ENCODE results near the gene CXCL8. TPM values are rescaled to one million over a fixed set of nuclear protein-coding genes. Genes with fewer than 3 reads are reported as not detected.

Gene CXCL8
- total RNA-seq, 1 donor from 2014 or later, result not detected

- no peaks in the 10 kb centered on the region for H3K4me1 ChIP-seq
- intact Hi-C loops (cut with DNase I), result loop anchor here (5.0 kb wide), 1 partner anchor 127 kb away; no protein-coding TSS in a partner anchor
Measured at GRCh38 chr4:73730292-73730691, 10.1 kb upstream of the CXCL8 start.

GRCh38 chr4:73730867-73731266, 9.5 kb upstream of the CXCL8 start:
- no peak for TF ChIP-seq CTCF (IDR thresholded peaks at IDR 0.05)

More at GRCh38 chr4:73730292-73730691, 10.1 kb upstream of the CXCL8 start:
- no peaks in the 10 kb centered on the region for H3K36me3 ChIP-seq
- H3K4me3 ChIP-seq, result no peak overlapping the region
- H3K27ac ChIP-seq, result no peak overlapping the region
- no peaks in the 10 kb centered on the region for H3K27me3 ChIP-seq
- no peak for TF ChIP-seq CTCF (IDR thresholded peaks at IDR 0.05)
- no peak for DNase-seq (ENCODE audit: low spot score in 2 of 2)
- no peaks in the 10 kb centered on the region for H3K9me3 ChIP-seq

DNA sequence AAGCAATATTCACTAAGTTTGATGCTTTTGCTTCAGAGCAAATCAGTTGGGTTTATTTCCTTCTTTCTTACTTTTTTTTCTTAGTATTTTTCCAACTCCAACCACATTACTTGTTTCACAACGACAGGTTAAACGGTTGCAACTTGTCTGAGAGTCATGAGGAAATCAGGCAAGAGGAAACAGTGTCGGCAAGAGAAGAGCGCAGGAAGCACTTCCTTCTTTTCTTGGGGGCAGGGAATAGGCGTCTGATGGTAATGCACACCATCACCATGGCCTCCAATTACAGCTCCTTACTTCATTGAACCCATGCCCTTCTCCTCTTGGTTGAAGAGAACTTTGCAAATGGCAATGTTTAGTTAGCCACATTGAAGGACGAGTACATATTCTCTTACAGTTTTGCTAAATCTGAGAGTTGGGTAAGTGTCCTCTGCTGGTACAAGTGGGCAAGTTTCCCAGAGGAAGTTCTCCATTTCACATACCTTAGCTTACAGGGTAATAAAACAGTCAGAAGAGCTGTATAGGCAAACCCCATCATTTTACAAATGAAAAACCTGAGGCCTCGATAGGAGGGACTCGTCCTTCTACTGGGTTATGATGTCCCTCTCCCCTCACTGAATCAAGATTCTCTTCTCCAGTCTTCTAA, 8.3 kb upstream of the CXCL8 start:
- intact Hi-C loops (cut with DNase I), result loop anchor here (5.0 kb wide), 1 partner anchor 125 kb away; no protein-coding TSS in a partner anchor
- Histone ChIP-seq H3K27me3 (no peaks in the 10 kb centered on the region), H3K27ac (no peak overlapping the region), H3K9me3 (no peaks in the 10 kb centered on the region), H3K36me3 (no peaks in the 10 kb centered on the region), H3K4me3 (no peak overlapping the region), H3K4me1 (no peaks in the 10 kb centered on the region)
- no peak for TF ChIP-seq CTCF (IDR thresholded peaks at IDR 0.05)
- no peak for DNase-seq (ENCODE audit: low spot score in 2 of 2)

More at GRCh38 chr4:73730867-73731266, 9.5 kb upstream of the CXCL8 start:
- intact Hi-C loops (cut with DNase I), result loop anchor here (5.0 kb wide), 1 partner anchor 126 kb away; no protein-coding TSS in a partner anchor
- H3K27ac ChIP-seq, result no peak overlapping the region
- no peaks in the 10 kb centered on the region for H3K9me3 ChIP-seq
- no peaks in the 10 kb centered on the region for H3K4me1 ChIP-seq
- DNase-seq (ENCODE audit: low spot score in 2 of 2), result no peak
- no peak overlapping the region for H3K4me3 ChIP-seq
- no peaks in the 10 kb centered on the region for H3K36me3 ChIP-seq
- H3K27me3 ChIP-seq, result no peaks in the 10 kb centered on the region

DNA sequence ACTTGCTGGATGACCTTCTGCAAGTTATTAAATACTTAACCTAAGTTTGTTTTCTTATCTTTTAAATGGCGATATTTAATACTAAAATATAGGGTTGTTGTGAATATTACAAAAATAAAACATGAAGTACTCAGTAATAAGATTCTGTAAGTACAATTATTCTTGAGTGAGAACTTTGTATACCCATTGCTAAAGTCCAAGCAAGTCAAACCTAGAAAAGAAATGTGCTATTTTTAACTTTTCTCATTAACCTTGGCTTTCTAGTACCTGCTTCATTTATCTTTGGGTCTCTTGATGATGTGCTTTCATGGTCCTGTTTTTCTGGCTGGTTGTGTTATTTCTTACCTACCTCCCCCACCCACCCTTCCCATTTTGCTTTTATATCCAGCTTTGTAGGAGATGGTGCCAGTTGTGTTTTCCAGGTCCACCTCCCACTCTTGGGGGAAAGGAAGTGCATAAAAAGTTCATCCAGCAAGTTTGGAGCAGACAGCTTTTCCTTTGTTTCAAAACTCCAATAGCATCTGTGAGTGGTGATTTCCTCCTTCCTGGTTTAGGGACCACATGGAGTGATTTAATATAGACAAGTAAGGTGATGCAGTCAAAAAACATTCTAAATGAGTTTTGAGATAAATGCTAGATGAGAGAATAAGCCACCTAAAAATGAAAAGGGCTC, 7.5 kb upstream of the CXCL8 start:
- intact Hi-C loops (cut with DNase I), result loop anchor here (5.0 kb wide), 1 partner anchor 124 kb away; no protein-coding TSS in a partner anchor
- H3K9me3 ChIP-seq, result no peaks in the 10 kb centered on the region
- H3K4me3 ChIP-seq, result no peak overlapping the region
- no peak for TF ChIP-seq CTCF (IDR thresholded peaks at IDR 0.05)
- DNase-seq (ENCODE audit: low spot score in 2 of 2), result no peak
- H3K36me3 ChIP-seq, result no peaks in the 10 kb centered on the region
- no peak overlapping the region for H3K27ac ChIP-seq
- H3K27me3 ChIP-seq, result no peaks in the 10 kb centered on the region
- H3K4me1 ChIP-seq, result no peaks in the 10 kb centered on the region

DNA sequence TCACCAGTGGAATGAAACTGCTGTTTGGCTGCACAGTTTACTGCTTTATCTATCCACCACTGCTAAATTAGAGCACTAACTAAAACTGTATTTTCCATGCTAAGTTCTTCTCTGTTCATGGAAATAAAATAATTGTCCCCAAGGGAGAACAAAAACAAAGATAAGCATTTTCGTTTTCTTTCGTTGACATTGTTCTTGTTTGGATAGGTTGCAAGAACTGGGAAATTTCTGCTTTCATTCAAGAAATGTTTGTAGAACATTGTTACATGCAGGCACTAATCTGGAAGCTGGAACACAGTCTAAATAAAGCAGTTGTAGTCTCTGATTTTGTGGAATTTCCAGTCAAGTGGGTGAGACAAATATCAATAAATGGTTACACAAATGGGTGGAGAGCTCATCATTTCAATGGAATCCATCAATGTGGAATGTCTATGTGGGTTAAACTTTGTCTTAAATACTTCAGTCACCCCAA, 5.8 kb upstream of the CXCL8 start:
- TF ChIP-seq CTCF (IDR thresholded peaks at IDR 0.05), result no peak
- Histone ChIP-seq H3K9me3 (no peaks in the 10 kb centered on the region), H3K4me3 (no peak overlapping the region), H3K4me1 (no peaks in the 10 kb centered on the region), H3K27ac (no peak overlapping the region), H3K36me3 (no peaks in the 10 kb centered on the region), H3K27me3 (no peaks in the 10 kb centered on the region)
- DNase-seq (ENCODE audit: low spot score in 2 of 2), result no peak
- intact Hi-C loops (cut with DNase I), result loop anchor here (5.0 kb wide), 1 partner anchor 123 kb away; no protein-coding TSS in a partner anchor

Measured in ascending aorta (tissue), 2 donors.